ENCODE results near the gene ARL15. TPM values are rescaled to one million over a fixed set of nuclear protein-coding genes. Genes with fewer than 3 reads are reported as not detected.
A peak's percentile ranks its signal among the peaks of the same experiment; 100 is the strongest.

The ARL15 gene
- total RNA-seq, 1 experiment from 2014 or later, result 13.0 TPM

DNA sequence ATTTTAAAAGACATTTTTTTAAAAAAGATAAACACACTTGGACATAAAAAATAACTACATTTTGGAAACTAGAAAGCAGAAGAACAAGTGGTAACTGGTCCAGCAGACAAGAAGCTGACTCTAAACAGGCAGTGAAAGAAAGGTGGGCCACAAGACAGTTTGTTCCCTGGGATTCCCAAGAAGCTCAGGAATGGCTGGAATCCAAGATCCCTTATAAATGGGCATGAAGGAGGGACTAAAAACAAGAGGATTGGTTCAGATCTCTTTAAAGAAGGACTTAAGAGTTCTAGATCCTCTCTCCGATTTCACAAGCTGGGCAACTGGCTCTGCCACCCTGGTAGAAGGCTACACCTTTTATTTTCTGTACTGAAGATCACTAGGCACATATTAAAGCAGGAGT is 102.8 kb downstream of the ARL15 start:
- H2AK5ac ChIP-seq (ENCODE audit: insufficient read length, low read length), result no peak overlapping the region
- no peak overlapping the region for H3T11ph ChIP-seq (ENCODE audit: low read length)
- H2BK5ac ChIP-seq (ENCODE audit: insufficient read length, low read length), result no peak overlapping the region
- no peak overlapping the region for H3K27ac ChIP-seq (ENCODE audit: insufficient read length, low read depth, low read length)
- no peak overlapping the region for H3K23ac ChIP-seq (ENCODE audit: insufficient read length, low read depth, low read length)
- H3K4me2 ChIP-seq (ENCODE audit: insufficient read depth, insufficient read length, low read length), result no peak overlapping the region
- H3K79me1 ChIP-seq (ENCODE audit: insufficient read depth, low read depth, low read length, poor library complexity, severe bottlenecking), result no peaks in the 10 kb centered on the region
- no peak overlapping the region for H3K56ac ChIP-seq (ENCODE audit: insufficient read length, low read depth, low read length)
- Mint-ChIP-seq H3K27ac (peak overlapping the region; percentile 69 to 95 (median 92); a peak in 6 of 7 replicates), H3K9me3 (peaks cover under 1 to 2% of the 10 kb centered on the region in 2 experiments; a peak in 2 of 5 replicates), H3K36me3 (ENCODE audit: insufficient read depth in 1 of 3, low read depth in 3 of 3) (peaks cover 0 to 8% (median under 1%) of the 10 kb centered on the region in 3 experiments; a peak in 3 of 7 replicates), H3K4me3 (no peak overlapping the region), H3K27me3 (ENCODE audit: low read depth) (no peaks in the 10 kb centered on the region), H3K4me1 (peaks cover 25 to 37% of the 10 kb centered on the region in 2 experiments)
- no peak for DNase-seq
- no peak overlapping the region for H3K18ac ChIP-seq (ENCODE audit: insufficient read length, low read depth, low read length)
- H2AFZ ChIP-seq (ENCODE audit: low read length), result no peak overlapping the region
- no peak overlapping the region for H3K14ac ChIP-seq (ENCODE audit: insufficient read depth, low read length)
- H4K91ac ChIP-seq (ENCODE audit: insufficient read length, low read depth, low read length), result no peak overlapping the region
- no peak overlapping the region for H2BK20ac ChIP-seq (ENCODE audit: low read depth, low read length, poor library complexity, severe bottlenecking)
- no peak overlapping the region for H3K4ac ChIP-seq (ENCODE audit: low read depth, low read length)
- no peak overlapping the region for H3K9ac ChIP-seq (ENCODE audit: extremely low read depth, insufficient read length, low read length)
- H2BK15ac ChIP-seq (ENCODE audit: low read depth, low read length), result no peak overlapping the region
- no peak overlapping the region for H2BK120ac ChIP-seq (ENCODE audit: low read depth, low read length, poor library complexity, severe bottlenecking)
- H2BK12ac ChIP-seq (ENCODE audit: insufficient read length, low read depth, low read length), result no peak overlapping the region
- no peak overlapping the region for H4K5ac ChIP-seq (ENCODE audit: insufficient read length, low read depth, low read length)
- no peaks in the 10 kb centered on the region for H3K27me3 ChIP-seq (ENCODE audit: insufficient read depth, low read length)
- no peaks in the 10 kb centered on the region for H4K20me1 ChIP-seq (ENCODE audit: control insufficient read depth, insufficient read depth, insufficient read length)
- H3K79me2 ChIP-seq (ENCODE audit: insufficient read depth, low read length), result no peaks in the 10 kb centered on the region
- no peak overlapping the region for H4K8ac ChIP-seq (replicated peaks; ENCODE audit: insufficient read length, low read depth, low read length)
- no peaks in the 10 kb centered on the region for H3K23me2 ChIP-seq (ENCODE audit: insufficient read length, low read depth, low read length, poor library complexity, severe bottlenecking)
- H3K9me3 ChIP-seq (ENCODE audit: control insufficient read depth, low read depth, low read length), result no peaks in the 10 kb centered on the region
- H3K4me1 ChIP-seq (ENCODE audit: insufficient read depth, low read length), result peaks cover 3% of the 10 kb centered on the region; the same call in 1 of the 2 replicates
- no CpG with 5 or more reads among the region's 1 CpG for WGBS (ENCODE audit: extremely low coverage, insufficient read length, low lambda C conversion rate)
- TF ChIP-seq, protein P1, sequence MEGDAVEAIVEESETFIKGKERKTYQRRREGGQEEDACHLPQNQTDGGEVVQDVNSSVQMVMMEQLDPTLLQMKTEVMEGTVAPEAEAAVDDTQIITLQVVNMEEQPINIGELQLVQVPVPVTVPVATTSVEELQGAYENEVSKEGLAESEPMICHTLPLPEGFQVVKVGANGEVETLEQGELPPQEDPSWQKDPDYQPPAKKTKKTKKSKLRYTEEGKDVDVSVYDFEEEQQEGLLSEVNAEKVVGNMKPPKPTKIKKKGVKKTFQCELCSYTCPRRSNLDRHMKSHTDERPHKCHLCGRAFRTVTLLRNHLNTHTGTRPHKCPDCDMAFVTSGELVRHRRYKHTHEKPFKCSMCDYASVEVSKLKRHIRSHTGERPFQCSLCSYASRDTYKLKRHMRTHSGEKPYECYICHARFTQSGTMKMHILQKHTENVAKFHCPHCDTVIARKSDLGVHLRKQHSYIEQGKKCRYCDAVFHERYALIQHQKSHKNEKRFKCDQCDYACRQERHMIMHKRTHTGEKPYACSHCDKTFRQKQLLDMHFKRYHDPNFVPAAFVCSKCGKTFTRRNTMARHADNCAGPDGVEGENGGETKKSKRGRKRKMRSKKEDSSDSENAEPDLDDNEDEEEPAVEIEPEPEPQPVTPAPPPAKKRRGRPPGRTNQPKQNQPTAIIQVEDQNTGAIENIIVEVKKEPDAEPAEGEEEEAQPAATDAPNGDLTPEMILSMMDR (conservative IDR thresholded peaks at IDR 0.05), result no peak
